Measurements from ENCODE around the gene ABHD17A.

Gene ABHD17A

GRCh38 chr19:1830978-1831377, 54.3 kb downstream of the ABHD17A start:
- Histone ChIP-seq H2BK5ac (ENCODE audit: low read depth, low read length, poor library complexity, severe bottlenecking) (no peak overlapping the region), H3K4me1 (ENCODE audit: control insufficient read depth, insufficient read depth, low read depth, low read length) (peaks cover 27% of the 10 kb centered on the region), H3K36me3 (ENCODE audit: control insufficient read depth in 1 of 2, insufficient read depth in 2 of 2, low read depth in 1 of 2, low read length in 2 of 2) (peaks cover 23 to 67% of the 10 kb centered on the region in 2 experiments), H2AK5ac (ENCODE audit: low read length, severe bottlenecking) (no peak overlapping the region), H3K9me3 (ENCODE audit: control insufficient read depth, low read length) (no peaks in the 10 kb centered on the region), H3K27me3 (ENCODE audit: control insufficient read depth in 1 of 2, insufficient read depth in 1 of 2, low read length in 2 of 2) (no peaks in the 10 kb centered on the region), H4K8ac (ENCODE audit: low read length) (no peak overlapping the region), H4K91ac (ENCODE audit: low read length) (no peak overlapping the region), H2BK12ac (ENCODE audit: low read length in 2 of 2) (no peak overlapping the region), H2AFZ (ENCODE audit: low read depth, low read length) (no peak overlapping the region), H2BK15ac (ENCODE audit: low read depth, poor library complexity, severe bottlenecking) (no peak overlapping the region), H3K14ac (ENCODE audit: low read length in 2 of 2) (no peak overlapping the region), H3K18ac (ENCODE audit: low read depth in 1 of 2, low read length in 2 of 2) (no peak overlapping the region), H3K9ac (ENCODE audit: low read length) (no peak overlapping the region), H3K23ac (ENCODE audit: low read length in 2 of 2) (no peak overlapping the region), H3K4ac (ENCODE audit: low read depth in 1 of 2, low read length in 2 of 2) (no peak overlapping the region), H3K4me2 (ENCODE audit: low read length, poor library complexity, severe bottlenecking) (no peak overlapping the region), H3K27ac (ENCODE audit: low read length, poor library complexity, severe bottlenecking) (no peak overlapping the region), H2BK120ac (ENCODE audit: low read depth, low read length) (no peak overlapping the region), H3K79me1 (replicated peaks; ENCODE audit: low read length, poor library complexity, severe bottlenecking) (peaks cover 29% of the 10 kb centered on the region), H3K4me3 (ENCODE audit: insufficient read depth in 1 of 2, low read depth in 1 of 2, low read length in 2 of 2) (no peak overlapping the region)
- 97% methylated on average over 11 of the region's 11 CpGs for WGBS
- DNase-seq = no peak

DNA sequence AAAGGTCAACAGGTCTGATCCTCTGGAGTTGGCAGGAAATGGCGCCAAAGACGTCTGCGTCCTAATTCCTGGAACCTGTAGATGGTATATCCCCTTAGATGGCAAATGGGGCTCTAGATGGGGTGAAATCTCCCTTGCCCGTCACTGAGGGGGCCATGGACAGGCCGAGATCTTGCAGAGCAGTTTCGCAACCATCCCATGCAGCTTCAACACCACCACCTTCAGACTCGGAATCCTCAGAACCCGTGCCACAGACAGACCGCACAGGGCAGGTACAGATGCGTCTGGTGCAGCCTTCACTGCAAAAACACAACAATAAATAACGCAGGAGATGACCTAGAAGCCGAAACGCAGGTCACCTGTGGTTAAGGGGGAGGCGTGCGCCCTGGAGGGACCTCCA, 54.7 kb downstream of the ABHD17A start:
- Histone ChIP-seq H3K36me3 (ENCODE audit: control insufficient read depth in 1 of 2, insufficient read depth in 2 of 2, low read depth in 1 of 2, low read length in 2 of 2) (peaks cover 23 to 67% of the 10 kb centered on the region in 2 experiments), H3K9me3 (ENCODE audit: control insufficient read depth, low read length) (no peaks in the 10 kb centered on the region), H3K27me3 (ENCODE audit: control insufficient read depth in 1 of 2, insufficient read depth in 1 of 2, low read length in 2 of 2) (no peaks in the 10 kb centered on the region), H3K4ac (ENCODE audit: low read depth in 1 of 2, low read length in 2 of 2) (no peak overlapping the region), H2AK5ac (ENCODE audit: low read length, severe bottlenecking) (no peak overlapping the region), H3K23ac (ENCODE audit: low read length in 2 of 2) (no peak overlapping the region), H4K8ac (ENCODE audit: low read length) (no peak overlapping the region), H3K79me1 (replicated peaks; ENCODE audit: low read length, poor library complexity, severe bottlenecking) (peaks cover 30% of the 10 kb centered on the region), H3K14ac (ENCODE audit: low read length in 2 of 2) (no peak overlapping the region), H3K4me1 (ENCODE audit: control insufficient read depth, insufficient read depth, low read depth, low read length) (peaks cover 29% of the 10 kb centered on the region), H2BK120ac (ENCODE audit: low read depth, low read length) (no peak overlapping the region), H4K91ac (ENCODE audit: low read length) (no peak overlapping the region), H2BK5ac (ENCODE audit: low read depth, low read length, poor library complexity, severe bottlenecking) (no peak overlapping the region), H3K9ac (ENCODE audit: low read length) (no peak overlapping the region), H3K27ac (ENCODE audit: low read length, poor library complexity, severe bottlenecking) (no peak overlapping the region), H2BK12ac (ENCODE audit: low read length in 2 of 2) (no peak overlapping the region), H3K4me2 (ENCODE audit: low read length, poor library complexity, severe bottlenecking) (no peak overlapping the region), H3K18ac (ENCODE audit: low read depth in 1 of 2, low read length in 2 of 2) (no peak overlapping the region), H2AFZ (ENCODE audit: low read depth, low read length) (no peak overlapping the region), H3K4me3 (ENCODE audit: insufficient read depth in 1 of 2, low read depth in 1 of 2, low read length in 2 of 2) (no peak overlapping the region), H2BK15ac (ENCODE audit: low read depth, poor library complexity, severe bottlenecking) (no peak overlapping the region)
- 98% methylated on average over 15 of the region's 15 CpGs for WGBS
- no peak for DNase-seq

DNA sequence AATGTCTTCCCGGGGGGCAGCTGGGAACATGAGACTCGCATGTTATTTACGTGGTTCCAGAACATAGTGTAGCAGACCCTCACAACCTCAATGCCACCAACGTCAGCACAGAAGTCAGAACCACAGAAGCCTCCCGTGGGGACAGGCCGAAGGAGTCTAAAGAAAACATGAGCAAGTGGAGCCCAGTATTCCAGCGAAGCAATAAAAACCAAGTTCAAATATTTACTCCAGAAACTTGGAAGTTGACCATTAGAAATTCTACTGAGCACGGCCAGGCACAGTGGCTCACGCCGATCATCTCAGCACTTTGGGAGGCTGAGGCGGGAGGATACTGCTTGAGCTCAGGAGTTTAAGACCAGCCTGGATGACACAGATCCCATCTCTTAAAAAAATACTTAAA, 55.3 kb downstream of the ABHD17A start:
- Histone ChIP-seq H3K14ac (ENCODE audit: low read length in 2 of 2) (no peak overlapping the region), H4K91ac (ENCODE audit: low read length) (no peak overlapping the region), H3K4ac (ENCODE audit: low read depth in 1 of 2, low read length in 2 of 2) (no peak overlapping the region), H3K23ac (ENCODE audit: low read length in 2 of 2) (no peak overlapping the region), H2BK120ac (ENCODE audit: low read depth, low read length) (no peak overlapping the region), H3K4me3 (ENCODE audit: insufficient read depth in 1 of 2, low read depth in 1 of 2, low read length in 2 of 2) (no peak overlapping the region), H3K4me2 (ENCODE audit: low read length, poor library complexity, severe bottlenecking) (no peak overlapping the region), H3K27me3 (ENCODE audit: control insufficient read depth in 1 of 2, insufficient read depth in 1 of 2, low read length in 2 of 2) (no peaks in the 10 kb centered on the region), H2BK15ac (ENCODE audit: low read depth, poor library complexity, severe bottlenecking) (no peak overlapping the region), H3K36me3 (ENCODE audit: control insufficient read depth in 1 of 2, insufficient read depth in 2 of 2, low read depth in 1 of 2, low read length in 2 of 2) (peaks cover 23 to 66% of the 10 kb centered on the region in 2 experiments), H2BK12ac (ENCODE audit: low read length in 2 of 2) (no peak overlapping the region), H2AK5ac (ENCODE audit: low read length, severe bottlenecking) (no peak overlapping the region), H3K18ac (ENCODE audit: low read depth in 1 of 2, low read length in 2 of 2) (no peak overlapping the region), H2BK5ac (ENCODE audit: low read depth, low read length, poor library complexity, severe bottlenecking) (no peak overlapping the region), H3K4me1 (ENCODE audit: control insufficient read depth, insufficient read depth, low read depth, low read length) (peaks cover 28% of the 10 kb centered on the region), H4K8ac (ENCODE audit: low read length) (no peak overlapping the region), H3K9ac (ENCODE audit: low read length) (no peak overlapping the region), H3K27ac (ENCODE audit: low read length, poor library complexity, severe bottlenecking) (no peak overlapping the region), H3K79me1 (replicated peaks; ENCODE audit: low read length, poor library complexity, severe bottlenecking) (peaks cover 29% of the 10 kb centered on the region), H2AFZ (ENCODE audit: low read depth, low read length) (no peak overlapping the region), H3K9me3 (ENCODE audit: control insufficient read depth, low read length) (no peaks in the 10 kb centered on the region)
- WGBS = 98% methylated on average over 11 of the region's 11 CpGs
- no peak for DNase-seq

GRCh38 chr19:1828279-1829238, 56.7 kb downstream of the ABHD17A start:
- Histone ChIP-seq H3K14ac (ENCODE audit: low read length in 2 of 2) (no peak overlapping the region), H4K91ac (ENCODE audit: low read length) (no peak overlapping the region), H3K9me3 (ENCODE audit: control insufficient read depth, low read length) (no peaks in the 10 kb centered on the region), H3K4me2 (ENCODE audit: low read length, poor library complexity, severe bottlenecking) (no peak overlapping the region), H3K4ac (ENCODE audit: low read depth in 1 of 2, low read length in 2 of 2) (no peak overlapping the region), H3K23ac (ENCODE audit: low read length in 2 of 2) (no peak overlapping the region), H3K4me1 (ENCODE audit: control insufficient read depth, insufficient read depth, low read depth, low read length) (peaks cover 30% of the 10 kb centered on the region), H4K8ac (ENCODE audit: low read length) (no peak overlapping the region), H3K27me3 (ENCODE audit: control insufficient read depth in 1 of 2, insufficient read depth in 1 of 2, low read length in 2 of 2) (no peaks in the 10 kb centered on the region), H3K79me1 (replicated peaks; ENCODE audit: low read length, poor library complexity, severe bottlenecking) (peaks cover 30% of the 10 kb centered on the region), H2BK15ac (ENCODE audit: low read depth, poor library complexity, severe bottlenecking) (no peak overlapping the region), H3K18ac (ENCODE audit: low read depth in 1 of 2, low read length in 2 of 2) (no peak overlapping the region), H2BK5ac (ENCODE audit: low read depth, low read length, poor library complexity, severe bottlenecking) (no peak overlapping the region), H3K4me3 (ENCODE audit: insufficient read depth in 1 of 2, low read depth in 1 of 2, low read length in 2 of 2) (no peak overlapping the region), H3K36me3 (ENCODE audit: control insufficient read depth in 1 of 2, insufficient read depth in 2 of 2, low read depth in 1 of 2, low read length in 2 of 2) (peaks cover 31 to 63% of the 10 kb centered on the region in 2 experiments), H2BK12ac (ENCODE audit: low read length in 2 of 2) (no peak overlapping the region), H2BK120ac (ENCODE audit: low read depth, low read length) (no peak overlapping the region), H3K9ac (ENCODE audit: low read length) (no peak overlapping the region), H2AK5ac (ENCODE audit: low read length, severe bottlenecking) (no peak overlapping the region), H3K27ac (ENCODE audit: low read length, poor library complexity, severe bottlenecking) (no peak overlapping the region), H2AFZ (ENCODE audit: low read depth, low read length) (no peak overlapping the region)
- whole genome bisulfite sequencing = 97% methylated on average over 47 of the region's 57 CpGs
- DNase-seq = no peak
